GOT3 (cell line): Measurements from ENCODE around the gene SPG11.

ENCODE experiments used
- DNase-seq: peaks from one replicate; lab custom pipeline; 2025; ENCODE audit warnings: mixed read lengths; lab: John Stamatoyannopoulos, UW

SPG11 gene

DNA sequence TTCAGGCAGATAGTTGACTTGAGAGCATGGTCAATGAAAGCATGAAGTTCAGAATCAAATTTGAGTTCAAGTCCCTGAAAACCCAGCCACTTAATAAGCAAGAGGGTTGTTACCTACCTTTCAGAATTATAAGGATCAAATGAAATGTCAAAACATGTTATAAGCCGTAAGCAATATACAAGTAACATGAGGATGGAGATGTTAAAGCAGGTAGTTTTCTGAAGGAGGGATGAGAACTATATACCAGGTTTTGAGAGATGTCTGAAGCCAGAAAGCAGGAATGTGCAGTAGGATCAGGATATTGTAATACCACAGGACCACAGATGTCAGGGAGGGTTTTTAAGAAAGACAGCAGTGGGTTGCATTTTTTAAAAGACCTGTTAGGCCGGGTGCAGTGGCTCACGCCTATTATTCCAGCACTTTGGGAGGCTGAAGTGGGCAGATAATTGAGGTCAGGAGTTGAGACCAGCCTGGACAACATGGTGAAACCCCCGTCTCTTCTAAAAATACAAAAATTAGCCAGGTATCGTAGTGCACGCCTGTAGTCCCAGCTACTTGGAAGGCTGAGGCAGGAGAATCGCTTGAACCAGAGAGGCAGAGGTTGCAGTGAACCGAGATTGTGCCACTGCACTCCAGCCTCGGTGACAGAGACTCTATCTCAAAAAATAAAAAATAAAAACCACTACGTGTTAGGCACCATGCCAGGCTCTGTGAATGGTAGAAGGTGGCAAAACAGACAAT lies 133.4 kb downstream of the SPG11 start:
- DNase-seq = no peak

DNA sequence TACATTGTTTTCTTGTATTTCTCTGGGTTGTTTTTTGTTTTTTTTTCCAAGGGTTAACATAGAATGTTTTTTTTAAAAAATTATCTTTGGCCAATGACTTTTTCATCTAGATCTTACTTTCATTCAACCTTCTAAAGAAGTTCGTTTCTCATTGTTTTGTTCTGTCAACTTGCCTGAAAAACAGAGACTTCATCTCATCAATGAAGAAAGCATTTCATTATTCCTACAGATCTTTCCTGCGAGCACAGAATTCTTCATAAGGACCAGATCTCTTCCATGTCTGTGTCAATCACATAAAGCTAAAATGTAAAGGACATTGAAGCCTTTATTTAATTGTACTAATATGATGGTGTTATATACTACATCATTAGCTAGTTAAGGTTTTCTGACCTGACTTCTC lies 136.2 kb downstream of the SPG11 start:
- DNase-seq = no peak

DNA sequence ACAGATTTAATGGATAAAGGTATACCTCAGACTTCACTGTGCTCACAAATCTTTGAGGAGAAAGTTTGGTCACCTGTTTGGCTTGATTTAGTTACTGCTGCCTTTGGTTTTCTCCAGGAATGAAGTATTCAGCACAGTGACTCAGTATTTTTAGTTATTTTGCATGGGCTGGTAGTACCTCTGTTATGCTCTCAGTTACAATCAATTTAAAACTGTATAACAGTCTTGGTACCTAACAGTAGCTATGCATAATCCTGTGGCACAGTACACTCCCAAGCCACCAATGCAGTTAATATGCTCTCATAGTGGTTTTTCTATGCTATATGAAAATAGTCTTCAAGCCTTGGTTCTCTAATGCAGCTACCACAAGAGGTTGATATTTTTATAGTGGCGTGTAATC lies 138.4 kb downstream of the SPG11 start:
- no peak for DNase-seq

DNA sequence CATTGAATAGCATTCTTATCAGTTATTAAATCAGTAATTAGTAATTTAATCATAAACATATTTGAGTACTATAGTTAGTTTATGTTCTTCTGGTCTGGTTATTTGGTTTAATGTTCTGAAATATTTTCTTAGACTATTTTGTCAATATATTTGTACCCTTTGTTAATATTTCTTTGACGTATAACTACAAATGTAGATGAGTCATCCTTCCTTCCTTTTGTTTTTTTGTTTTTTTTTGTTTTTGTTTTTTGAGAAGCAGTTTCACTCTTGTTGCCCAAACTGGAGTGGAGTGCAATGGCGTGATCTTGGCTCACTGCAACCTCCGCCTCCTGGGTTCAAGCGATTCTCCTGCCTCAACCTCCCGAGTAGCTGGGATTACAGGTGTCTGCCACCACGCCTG lies 143.9 kb downstream of the SPG11 start:
- DNase-seq = no peak

DNA sequence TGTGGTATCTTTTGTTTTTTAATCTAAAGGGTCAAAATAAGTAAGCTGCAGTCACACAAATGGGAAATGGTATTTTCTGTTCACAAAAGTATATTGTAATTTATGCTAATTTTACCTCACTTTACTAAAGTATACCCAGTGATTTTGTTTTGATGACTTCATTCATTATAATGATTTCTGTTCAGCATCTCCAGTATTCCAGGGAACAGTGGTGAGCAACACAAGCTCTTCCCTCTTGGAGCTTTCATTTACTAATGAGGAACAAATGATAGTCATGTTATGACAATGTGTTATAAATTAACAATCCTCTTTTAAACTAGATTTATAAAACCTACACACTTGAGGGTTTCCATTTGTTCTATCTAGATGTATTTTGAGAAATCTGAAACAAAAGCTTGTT lies 147.0 kb downstream of the SPG11 start:
- DNase-seq = no peak
